GM18507 (cell line): ENCODE results near the gene SNRNP25.
A peak's percentile ranks its signal among the peaks of the same experiment; 100 is the strongest.

Experiments used
- DNase-seq: peaks from one replicate; pipeline ENCODE4 v3.0.0; 2011; ENCODE audit warnings: low read depth; ENCODE audit not compliant: insufficient read length; ENCODE audit errors: extremely low spot score
- FAIRE-seq: peaks from 2 replicates; lab custom pipeline; 2011; peaks lifted over from hg19 to GRCh38; lab: Jason Lieb, UNC

The SNRNP25 gene

DNA sequence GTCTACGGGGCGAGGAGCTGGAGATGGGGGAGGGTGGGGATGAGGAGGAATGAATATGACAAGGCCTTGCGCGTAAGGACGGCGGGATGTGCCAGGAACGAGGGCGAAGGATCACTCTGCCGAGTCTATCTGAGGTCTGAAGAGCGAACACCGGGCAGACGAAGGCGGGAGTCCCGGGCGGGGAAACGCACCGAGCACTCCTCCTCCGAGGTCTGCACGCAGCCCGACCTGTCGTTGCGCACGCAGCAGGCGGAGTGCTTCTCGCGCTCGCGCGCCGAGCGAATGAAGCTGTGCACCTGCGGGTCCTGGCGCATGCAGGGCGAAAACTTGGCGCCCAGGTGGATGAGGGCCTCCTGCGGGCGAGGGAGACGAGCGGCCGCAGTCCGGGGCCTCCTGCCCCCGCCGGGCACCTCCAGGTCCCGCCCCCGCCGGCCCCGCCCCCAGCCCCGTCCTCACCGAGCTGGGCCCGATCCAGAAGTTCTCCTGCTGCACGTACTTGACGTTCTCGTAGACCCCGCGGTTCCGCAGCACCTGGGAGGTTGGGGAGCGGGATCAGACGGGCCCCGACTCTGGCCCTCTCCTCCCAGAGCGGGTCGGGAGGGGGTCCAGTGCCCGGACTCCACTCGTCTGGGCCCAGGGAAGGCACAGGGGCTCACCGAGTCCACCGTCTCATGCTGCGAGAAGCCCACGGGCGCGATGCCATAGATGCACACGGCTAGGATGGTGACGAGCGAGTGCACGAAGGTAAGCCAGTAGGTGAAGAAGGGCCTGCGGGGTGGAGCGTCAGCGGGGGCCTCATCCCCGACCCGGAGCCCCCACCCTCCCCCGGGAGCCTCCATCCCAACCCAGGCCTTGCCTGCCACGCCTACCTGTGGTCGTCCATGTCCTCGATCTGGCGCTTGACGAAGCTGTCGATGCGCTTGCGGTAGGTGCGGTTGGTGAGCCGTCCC lies 7.6 kb downstream of the SNRNP25 start:
- no peak for FAIRE-seq

DNA sequence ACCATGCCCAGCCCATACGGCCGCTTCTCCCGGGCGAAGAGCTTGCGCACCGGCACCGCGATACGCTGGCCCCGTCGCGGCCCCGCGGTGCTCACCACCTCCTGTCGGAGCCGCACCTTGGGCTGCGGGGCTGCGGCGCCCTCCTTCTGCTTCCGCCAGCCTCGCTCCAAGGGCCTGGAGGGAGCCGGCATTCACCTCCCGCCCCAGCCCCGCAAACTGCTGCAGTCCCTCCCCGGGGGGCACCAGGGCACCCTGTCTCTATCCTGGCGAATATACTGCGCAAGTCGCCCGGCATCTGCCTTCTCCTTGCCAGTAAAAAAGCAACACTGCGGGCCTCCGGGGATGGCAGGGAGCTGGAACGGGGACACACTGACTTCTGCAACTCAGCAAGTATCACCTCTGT lies 8.3 kb downstream of the SNRNP25 start:
- DNase-seq (no peak), FAIRE-seq (no peak)

More for the DNA sequence above, 7.6 kb downstream of the SNRNP25 start:
- no peak for DNase-seq

DNA sequence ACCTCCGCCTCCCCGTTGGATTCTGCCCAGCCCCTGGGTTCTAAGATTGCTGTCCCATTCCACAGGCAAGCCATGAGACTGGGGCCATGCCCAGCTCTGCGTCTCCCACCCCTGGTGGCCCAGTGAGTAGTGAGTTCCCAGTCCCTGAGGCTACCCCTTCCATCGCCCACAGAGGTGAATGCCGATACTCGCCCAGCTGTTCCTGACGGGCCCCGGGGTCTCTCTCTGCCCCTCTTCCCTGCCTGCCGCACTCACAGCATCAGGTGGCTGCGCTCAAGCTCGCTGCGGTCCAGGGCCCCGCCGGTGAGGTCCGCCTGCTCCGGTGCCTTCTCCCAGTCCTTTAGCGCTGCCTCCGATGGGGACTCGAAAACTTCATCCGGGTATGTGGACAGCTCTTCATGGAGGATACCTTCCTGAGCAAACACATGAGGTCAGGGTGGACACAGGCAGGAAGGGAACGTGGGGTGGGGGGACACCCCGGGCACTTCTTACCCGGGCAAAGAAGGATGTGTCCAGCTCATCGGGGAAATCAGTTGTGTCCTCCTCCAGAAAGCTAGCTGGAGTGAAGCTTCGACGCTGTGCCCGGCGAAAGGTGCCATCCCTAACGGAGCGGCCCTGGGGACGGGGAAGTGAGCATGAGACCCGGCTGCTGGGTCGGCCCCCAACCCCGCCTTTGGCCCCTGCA lies 8.8 kb downstream of the SNRNP25 start:
- FAIRE-seq (no peak), DNase-seq (no peak)

DNA sequence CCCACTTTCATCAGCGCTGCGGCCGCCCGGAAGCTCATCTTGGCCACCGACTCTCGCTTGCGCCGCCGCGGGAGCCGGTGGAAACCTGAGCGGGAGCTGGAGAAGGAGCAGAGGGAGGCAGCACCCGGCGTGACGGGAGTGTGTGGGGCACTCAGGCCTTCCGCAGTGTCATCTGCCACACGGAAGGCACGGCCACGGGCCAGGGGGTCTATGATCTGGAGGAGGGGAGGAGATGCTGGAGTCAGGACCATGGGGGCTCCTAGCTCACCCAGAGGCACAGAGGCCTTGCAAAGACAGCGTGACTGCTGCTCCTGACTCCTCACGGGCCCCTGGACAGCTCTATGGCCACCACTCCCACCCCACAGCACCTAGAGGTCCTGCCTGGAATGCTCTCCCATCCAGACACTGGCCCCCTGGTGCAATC lies 9.4 kb downstream of the SNRNP25 start:
- no peak for DNase-seq
- FAIRE-seq = no peak

DNA sequence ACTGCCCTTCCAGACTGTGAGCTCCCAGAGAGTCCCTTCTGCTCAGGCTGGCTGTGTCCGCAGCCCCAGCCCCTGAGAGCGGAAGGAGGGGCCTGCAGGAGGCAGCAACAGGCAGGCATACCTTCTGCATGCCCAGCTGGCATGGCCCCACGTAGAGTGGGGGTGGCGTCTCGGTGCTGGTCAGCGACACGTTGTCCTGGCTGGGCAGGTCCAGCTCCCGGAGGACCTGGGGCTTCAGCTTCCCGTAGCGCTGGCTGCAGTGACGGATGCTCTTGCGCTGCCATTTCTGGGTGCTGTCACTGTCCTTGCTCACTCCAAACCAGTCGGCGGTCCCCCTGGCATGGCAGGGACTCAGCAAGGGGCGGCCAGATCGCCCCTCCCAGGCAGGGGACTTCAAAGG lies 9.8 kb downstream of the SNRNP25 start:
- DNase-seq = no peak
- FAIRE-seq = no peak

DNA sequence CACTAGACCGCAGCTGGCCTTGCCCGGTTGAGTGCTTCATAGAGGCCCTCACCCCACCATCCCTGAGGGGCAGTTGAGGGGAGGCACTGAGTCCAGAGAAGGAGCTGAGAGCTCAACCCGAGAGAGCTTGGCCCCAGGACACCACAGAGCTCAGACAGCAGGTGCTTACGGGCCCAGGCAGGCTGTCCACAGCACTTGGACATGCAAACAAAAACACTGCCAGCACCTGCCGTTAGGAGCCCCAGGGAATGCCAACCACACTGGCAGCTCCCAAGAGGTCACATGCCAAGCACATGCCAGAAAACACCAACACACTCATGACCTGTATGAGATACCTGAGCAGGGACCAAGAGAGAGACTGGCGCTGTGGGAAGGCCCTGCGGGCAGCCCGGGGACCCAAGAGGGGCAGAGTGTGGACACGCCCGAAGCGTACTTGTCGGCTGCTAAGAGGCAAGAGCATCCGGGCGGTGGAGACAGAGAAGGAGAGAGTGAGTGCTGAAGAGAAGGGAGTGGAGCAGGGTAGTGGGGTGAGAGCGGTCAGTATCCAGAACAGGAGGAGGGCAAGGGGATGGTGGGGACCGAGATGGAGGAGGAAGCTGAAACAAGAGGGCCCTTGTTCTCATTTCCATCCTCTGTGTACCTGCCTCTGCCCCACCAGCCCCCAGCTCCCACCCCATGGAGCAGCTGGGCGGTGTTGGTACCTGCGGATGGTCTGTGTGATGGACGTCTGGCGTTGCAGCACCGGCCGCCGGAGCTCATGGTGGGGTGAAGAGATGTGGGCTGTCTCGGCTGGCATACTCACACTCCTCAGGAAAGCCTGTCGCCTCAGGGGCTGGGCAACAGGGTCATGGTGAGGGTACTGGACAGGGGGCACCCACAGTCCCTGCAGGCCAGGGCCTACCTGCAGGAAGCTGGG lies 10.6 kb downstream of the SNRNP25 start:
- DNase-seq (no peak), FAIRE-seq (no peak)

DNA sequence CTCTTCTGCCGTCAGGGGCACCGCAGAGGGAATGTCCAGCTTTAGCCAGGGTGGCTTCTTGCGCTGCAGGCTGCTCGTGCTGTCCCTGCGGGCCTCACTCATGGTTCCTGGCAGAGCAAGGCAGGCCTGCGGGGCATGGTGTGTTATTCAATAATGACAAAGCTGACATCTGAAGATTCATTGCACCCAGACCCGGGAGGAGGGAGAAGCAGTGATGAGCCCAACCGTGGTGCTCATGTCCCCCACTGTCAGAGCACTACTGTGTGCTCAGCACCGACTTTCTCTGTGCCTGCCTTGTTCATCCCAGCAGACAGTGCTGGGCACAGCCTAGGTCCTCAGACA lies 11.3 kb downstream of the SNRNP25 start:
- no peak for DNase-seq
- FAIRE-seq = no peak

DNA sequence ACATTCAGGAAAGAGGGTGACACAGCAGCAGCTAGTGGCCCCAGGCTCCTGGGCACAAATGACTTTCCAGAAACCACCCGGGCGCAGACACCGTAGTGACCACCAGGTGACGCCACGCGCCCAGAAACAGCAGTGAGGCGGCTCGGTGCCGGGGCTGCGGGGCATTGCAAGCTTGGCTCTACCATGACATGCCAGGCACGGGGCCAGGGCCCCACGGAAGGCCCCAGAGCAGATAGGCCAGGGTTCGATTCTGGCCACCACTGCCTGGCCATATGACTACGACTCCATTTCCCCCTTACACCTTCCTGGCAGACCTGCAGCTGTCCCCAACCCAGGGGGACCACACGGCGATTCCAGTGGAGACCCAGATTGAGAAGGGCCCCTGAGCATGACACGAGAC lies 12.1 kb downstream of the SNRNP25 start:
- DNase-seq = peak; percentile 82

DNA sequence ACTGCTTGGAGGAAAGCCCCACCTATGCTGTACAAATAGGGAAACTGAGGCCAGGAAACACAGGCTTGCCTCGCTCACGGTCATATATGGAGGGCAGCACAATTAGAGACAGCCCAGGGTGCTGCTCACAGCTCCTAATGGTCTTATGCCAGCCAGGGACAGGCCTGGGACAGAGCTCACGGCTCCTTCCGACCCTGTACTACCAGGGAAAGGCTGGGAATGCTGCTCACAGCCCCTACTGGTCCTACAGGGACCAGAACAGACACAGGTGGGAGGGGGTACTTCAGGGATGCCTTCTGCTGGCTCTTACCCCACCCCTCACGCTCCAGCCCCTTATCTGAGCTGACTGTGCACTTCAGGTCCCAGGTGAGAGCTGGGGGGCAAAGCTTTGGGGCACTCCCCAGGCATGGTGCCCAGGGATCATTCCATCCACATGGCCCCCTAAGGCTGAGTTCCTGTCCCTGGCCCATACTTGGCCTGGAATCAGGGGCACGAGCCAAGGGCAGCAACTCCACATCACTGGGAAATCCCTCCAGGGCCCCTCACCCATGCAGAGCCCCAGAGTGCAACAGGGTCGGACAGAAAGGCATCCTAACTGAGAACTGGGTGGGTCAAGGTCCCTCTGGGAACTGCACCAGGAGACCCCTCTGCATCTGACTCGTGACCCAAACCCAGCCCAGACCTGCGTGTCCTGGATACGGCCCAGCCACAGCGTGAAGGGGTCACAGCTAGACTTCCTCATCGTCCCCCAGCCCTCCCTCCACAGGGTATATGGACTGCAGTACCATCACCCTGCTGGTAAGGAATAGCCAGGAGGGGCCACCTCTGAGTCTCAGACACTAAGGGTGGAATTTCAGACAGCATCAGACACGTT lies 12.9 kb downstream of the SNRNP25 start:
- FAIRE-seq (no peak), DNase-seq (no peak)

More for the DNA sequence above, 12.1 kb downstream of the SNRNP25 start:
- FAIRE-seq = peak; percentile 77

DNA sequence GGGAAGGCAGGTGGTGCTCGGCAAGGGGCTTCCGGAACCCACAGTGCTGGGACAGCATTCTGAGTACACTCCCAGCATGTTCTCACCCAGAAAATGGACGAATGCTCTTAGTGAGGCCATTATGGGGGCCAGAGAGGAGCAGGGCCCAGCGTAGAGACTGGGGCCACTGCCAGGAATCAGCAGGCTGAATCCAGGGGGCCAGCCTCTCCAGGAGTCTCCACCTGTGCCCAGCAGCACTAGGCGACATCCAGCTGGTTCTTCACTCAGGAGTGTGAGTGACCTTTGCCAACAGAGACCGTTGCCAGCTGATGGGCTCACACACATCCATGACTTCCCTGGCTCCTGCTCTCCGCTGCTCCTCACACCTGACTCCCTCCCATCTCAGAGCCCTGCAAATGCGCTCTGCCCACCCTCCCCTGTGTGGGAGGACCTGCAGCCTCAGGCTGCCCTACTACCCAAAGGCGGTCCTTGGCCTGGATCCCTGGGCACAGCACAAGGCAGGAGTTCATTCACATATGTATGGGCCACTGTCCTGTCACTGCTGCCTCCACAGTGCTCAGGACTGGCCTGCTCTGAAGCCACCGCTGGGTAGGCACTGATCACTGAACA lies 13.7 kb downstream of the SNRNP25 start:
- DNase-seq = no peak
- no peak for FAIRE-seq

DNA sequence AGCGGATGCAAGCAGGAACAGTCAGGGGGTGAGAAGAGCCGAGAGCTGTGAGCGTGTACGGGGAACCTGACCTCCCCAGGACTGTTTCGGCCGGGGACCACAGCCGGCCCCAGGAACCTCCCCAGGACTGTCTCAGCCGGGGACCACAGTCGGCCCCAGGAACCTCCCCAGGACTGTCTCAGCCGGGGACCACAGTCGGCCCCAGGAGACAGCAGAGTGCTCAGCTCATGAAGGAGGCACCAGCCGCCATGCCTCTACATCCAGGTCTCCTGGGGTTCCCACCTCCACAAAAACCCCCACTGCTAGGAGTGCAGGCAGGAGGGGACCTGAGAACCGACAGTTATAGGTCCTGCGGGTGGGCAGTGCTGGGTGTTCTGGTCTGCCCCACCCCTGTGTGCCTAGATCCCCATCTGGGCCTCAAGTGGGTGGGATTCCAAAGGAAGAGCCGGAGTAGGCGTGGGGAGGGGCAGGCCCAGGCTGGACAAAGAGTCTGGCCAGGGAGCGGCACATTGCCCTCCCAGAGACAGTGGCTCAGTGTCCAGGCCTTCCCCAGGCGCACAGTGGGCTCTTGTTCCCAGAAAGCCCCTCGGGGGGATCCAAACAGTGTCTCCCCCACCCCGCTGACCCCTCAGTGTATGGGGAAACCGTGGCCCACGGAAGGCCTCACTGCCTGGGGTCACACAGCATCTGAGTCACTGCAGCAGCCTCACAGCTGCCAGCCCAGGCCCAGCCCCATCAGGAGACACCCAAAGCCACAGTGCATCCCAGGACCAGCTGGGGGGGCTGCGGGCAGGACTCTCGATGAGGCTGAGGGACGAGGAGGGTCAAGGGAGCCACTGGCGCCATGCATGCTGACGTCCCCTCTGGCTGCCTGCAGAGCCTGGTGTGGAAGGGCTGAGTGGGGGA lies 14.5 kb downstream of the SNRNP25 start:
- DNase-seq (no peak), FAIRE-seq (no peak)

DNA sequence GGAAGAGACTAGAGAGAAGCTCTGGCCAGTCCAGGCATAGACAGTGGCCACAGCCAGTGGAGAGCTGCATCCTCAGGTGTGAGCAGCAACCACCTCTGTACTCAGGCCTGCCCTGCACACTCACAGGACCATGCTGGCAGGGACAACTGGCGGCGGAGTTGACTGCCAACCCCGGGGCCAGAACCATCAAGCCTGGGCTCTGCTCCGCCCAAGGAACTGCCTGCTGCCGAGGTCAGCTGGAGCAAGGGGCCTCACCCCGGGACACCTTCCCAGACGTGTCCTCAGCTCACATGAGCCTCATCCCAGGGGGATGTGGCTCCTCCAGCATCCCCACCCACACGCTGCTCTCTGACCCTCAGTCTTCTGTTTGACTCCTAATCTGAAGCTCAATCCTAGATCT lies 15.6 kb downstream of the SNRNP25 start:
- no peak for DNase-seq
- FAIRE-seq = no peak

DNA sequence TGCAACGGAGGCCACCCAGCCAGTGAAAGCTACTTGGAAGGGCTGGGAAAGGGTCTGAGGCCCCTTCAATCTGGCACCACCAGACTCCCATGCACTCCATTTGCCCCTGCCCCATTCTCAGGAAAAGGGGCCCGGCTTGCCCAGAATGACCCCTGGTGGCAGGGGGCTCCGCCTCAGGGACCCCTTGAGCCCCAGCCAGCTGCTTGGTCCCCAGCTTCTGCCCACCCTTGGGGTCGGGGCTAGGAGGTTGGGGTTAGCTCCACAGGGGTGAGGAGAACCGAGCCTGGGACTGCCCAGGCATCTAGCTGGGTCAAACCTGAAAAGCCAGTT lies 17.5 kb downstream of the SNRNP25 start:
- no peak for FAIRE-seq
- no peak for DNase-seq

DNA sequence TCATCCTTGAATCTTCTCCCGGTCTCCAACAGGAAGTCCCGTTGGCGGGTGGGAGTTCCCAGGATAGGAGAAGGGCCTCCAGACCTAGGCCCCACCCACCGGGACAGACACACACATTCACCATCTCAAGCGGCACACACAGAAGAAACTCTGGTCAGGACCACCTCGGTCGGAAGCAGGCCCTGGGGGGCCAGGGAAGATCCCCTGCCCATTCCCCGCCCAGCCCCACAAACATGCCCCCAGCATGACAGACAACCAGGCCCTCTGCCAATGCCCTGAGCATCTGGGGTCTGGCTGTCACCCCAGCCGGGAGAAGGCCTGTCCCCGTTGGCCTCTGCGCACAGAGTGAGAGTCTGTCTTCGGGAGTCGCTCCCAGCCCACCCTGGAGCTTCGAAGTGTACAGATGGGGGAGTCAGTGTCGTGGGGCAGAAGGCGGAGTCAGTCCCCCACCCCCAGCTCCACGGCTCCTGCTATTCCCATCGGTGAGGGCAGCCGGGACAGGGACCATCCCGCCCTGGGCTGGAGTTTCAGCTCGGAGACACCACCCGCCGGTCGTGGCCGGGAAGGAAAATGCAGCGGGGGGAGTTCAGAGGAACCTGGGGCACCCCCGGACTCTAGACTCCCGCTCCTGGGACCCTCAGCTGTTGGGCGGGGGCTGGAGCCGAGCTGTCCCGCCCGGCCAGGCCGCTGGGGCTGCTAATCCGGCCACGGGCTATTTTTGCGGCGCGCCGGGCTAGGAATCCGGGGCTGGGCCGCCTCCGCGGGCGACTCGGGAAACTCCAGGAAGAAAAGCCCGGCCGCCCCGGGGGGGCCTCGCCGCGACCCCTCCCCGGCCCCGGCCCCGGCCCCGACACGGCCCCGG lies 18.1 kb downstream of the SNRNP25 start:
- FAIRE-seq (no peak), DNase-seq (no peak)

DNA sequence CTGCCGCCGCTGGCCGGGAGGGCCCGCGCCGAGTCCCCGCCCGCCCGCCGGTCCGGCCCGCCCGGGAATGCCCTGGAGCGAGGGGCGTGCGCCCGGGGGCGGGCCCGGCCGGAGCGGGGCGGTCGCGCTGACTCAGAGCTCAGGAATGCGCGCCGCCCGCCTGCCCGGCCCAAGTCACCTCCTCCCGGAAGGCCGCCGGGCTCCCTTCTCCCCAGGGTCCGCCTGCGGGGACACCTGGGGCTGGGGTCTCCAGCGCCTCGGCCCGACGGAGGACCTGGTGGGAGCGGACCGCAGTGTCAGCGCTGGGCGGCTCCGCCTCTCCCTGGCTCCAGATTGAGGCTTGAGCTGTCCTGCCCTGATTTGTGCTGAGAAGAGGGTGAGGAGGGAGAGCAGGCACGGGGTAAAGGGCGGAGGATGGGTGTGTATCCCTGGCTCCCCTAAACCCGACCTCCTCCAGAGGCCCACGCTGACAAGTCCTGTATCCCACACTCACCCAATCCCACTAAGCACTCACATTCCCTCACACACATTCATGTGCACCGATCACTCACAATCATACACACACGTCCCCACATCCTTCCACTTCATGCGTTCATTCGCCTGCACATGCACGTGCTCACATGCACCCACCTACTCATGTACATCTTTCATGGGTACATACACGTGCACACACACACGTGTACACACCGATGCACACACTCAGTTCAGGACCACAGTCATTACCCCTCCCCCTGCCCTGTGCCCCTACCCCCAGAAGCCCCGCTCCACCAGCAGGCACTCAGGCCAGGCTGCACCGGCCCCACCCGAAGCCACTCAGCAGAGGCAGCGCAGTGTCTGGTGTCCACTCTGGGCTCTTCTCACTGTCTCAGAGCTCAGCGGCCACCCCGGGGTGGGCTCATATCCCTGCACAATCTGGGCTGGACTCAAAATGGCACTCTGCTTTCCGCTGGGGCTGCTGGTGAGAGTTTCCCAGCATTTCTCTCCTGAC lies 19.2 kb downstream of the SNRNP25 start, which contains the start of gene RHBDF1:
RHBDF1 (minus strand) TSS at position 71 of the 988 bp plus-strand sequence. CDS start 7,616 bp downstream, outside the sequence.
- no peak for FAIRE-seq

More for the DNA sequence above, 19.2 kb downstream of the SNRNP25 start, which contains the start of gene RHBDF1:
- no peak for DNase-seq
